EH (cell line): ENCODE results near the gene HSDL1.

Source experiments
- DNase-seq: peaks from one replicate; pipeline ENCODE4 v3.0.0-alpha.2; 2015; ENCODE audit warnings: low read depth

Gene HSDL1

DNA sequence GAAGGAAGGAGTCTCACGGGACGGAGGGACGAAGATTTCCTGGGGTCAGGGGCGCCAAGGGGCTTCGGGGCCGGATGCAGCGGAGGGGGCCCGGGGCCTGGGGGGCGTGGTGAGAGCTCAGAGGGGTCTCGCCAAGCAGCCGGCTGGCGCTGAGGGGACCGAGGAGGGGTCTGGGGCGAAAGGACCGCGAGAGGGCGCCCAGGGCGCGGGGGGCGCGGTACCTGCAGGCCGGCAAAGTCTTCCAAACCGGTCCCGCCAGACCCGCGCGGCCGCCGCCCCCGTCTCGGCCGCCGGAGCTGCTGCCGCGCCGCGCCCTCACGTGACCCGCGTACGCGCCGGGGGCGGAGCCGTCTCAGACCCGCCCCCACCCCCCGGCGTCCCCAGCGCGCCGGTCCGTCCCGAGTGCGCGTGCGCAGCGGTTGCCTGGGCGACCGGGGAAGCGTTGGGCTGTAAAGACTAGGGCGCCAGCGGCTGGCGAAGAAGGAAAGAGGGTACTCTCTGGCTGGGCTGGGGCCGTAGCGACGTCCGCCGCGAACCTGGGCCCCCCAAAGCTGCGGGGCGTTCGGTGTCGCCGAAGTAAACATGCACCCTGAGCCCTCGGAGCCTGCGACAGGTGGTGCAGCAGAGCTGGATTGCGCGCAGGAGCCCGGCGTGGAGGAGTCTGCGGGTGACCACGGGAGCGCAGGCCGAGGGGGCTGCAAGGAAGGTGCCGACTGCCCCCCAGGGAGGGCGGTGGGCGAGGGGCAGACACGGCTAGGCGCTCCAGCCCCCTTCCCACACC lies at the start of gene HSDL1, which contains the start of gene DNAAF1:
HSDL1 (minus strand) TSS at position 319 of the 781 bp plus-strand sequence. CDS start 13,856 bp downstream, outside the sequence.
DNAAF1 (plus strand) TSS at position 450 of the 781 bp plus-strand sequence; CDS start at position 583, 133 bp downstream.
- DNase-seq: peak; percentile 84

DNA sequence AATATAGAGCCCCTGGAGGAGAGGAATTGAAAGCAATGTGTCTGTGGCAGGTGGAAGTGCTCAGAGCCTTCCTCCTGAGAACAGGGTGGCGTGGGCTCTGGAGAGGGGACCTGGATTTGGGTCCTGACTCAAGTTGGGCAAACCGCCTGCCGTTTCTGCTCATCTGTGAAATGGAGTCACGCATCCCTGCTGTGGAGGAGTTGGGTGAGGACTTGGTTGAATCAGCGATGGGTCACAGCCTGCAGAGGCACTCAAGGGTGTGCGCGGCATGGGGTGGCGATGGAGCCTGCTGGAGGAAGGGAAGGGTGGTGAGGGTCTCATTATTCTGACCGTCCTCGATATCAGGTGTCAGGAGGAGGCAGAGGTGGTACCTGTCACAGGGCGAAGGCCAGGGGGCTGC lies 49.0 kb upstream of the HSDL1 start:
- no peak for DNase-seq

- DNase-seq: no peak
Observed at GRCh38 chr16:84193480-84193879, 48.5 kb upstream of the HSDL1 start.

DNA sequence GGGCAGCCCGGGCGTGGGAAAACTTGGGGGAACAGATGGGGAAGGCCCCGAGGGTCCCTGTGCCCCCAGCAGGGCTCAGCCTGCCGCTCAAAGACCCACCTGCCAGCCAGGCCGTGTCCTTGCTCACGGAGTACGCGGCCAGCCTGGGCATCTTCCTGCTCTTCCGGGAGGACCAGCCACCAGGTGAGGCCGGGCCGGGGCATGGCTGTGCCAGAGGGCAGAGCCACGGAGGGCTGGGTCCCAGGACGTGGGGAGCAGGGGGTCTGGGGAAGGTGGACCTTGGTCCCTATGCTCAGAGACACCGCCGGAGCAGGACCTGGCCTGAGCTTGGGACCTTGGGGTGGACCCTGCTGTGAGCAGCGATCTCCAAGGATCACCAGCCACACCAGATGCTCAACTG lies 46.5 kb upstream of the HSDL1 start:
- no peak for DNase-seq

DNA sequence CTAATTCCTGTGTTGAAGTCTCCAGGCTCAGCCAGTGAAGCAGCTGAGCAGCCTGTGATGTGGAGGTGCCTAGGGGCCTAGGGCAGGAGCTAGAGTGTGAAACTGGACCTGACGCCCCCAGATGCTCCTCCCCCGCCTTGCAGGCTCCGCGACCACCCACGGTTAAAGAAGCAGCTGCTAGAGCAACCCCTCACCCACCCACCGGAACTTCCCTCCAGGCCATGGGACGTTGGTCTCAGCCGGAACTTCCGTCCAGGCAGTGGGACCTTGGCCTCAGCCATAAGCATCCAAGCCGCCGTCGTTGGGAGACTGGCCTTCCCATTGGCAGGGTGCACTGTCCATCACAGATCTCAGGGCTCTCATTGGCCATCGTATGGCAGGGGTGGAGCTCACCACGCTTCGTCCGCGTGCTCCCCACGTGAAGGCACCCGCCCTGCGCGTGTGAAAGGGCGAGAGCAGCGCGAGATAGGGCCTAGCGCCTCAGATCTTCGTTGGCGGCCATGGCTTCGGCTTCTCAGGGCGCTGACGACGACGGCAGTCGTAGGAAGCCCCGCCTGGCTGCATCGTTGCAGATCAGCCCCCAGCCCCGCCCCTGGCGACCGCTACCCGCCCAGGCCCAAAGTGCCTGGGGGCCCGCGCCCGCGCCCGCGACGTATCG lies 45.9 kb upstream of the HSDL1 start, which contains the start of gene ADAD2:
ADAD2 (plus strand) TSS at position 427 of the 658 bp plus-strand sequence; CDS start at position 501, 74 bp downstream.
- DNase-seq: no peak

DNA sequence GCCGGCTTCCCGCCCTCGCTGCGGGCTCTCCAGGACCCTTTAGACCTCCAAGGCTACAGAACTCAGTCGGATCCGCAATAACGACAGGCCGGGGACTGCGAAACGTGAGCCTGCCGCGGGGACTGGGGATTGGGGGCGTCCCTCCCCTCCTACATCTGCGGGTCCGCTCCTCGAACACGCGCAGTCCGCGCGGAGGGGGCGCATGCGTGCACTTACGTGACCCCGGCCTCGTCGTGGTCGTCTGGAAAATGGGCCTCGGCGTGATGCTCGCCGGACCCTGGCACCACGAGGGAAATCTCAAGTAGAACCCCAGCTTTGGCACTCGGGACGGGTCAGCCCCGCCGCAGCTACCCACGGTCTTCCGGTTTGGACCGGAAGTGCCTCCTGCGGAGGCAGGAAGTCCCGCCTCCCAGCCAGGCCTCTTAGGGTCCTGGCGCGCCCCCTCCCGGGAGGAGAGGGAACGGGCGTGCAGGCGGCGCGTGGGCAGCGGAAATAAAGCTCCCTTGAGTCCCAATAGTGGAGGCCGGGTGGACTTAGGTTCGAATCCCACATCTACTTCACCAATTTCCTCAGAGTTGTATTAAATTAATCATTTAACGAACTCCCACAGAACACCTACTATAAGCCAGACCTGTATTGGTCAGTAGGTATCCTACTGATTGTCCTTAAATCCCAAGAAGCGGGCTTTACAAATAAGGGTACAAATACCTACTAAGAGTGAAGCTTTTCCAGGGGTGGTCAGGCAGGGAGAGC lies 41.9 kb upstream of the HSDL1 start, which contains the start of gene TAF1C:
TAF1C (minus strand) TSS at position 373 of the 753 bp plus-strand sequence. CDS start 2,069 bp downstream, outside the sequence.
- DNase-seq: peak; percentile 93

DNA sequence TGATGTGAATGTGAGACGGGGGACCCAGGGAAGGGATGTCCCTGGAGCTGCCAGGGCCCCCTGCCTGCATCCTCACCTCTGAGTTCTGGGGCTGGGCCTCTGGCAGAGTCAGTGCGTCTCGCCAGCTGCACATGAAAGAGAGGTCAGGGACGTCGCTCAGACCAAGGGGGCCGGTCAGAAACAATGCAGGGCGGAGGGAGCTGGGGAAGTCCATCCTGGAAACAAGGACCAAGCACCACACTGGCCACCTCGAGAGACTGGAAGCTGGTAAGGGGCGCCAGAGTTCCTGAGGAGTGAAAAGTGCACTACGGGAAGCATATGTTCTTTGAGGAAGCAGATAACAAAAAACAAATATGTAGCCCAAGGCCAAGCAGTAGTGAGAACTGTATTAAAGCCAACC lies 39.8 kb upstream of the HSDL1 start:
- DNase-seq: no peak

GRCh38 chr16:84183911-84184591 lies 39.1 kb upstream of the HSDL1 start:
- DNase-seq: no peak

GRCh38 chr16:84183572-84183875 lies 38.5 kb upstream of the HSDL1 start:
- DNase-seq: no peak

- no peak for DNase-seq
Observed at GRCh38 chr16:84182680-84183571, 37.9 kb upstream of the HSDL1 start.

DNA sequence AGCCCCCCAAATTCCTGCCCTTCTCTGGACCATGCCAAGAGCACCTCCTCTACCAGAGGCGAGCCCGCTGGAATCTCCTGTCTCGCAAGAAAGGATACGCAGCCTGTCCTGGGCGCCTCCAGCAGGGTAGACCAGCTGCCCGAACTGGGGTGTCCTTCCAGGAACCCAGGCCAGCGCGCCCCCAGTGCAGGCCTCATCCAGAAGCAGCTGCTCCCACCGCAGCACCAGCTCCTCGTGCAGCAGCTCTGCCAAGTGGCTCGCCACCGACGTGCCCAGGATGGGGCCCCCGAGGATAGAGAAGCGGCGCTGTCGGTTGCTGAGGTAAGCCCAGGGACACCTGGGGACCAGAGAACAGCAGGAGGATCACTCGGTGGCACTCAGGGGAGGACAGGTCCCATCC lies 37.1 kb upstream of the HSDL1 start:
- no peak for DNase-seq

GRCh38 chr16:84181144-84181915 lies 36.4 kb upstream of the HSDL1 start:
- no peak for DNase-seq

GRCh38 chr16:84180519-84181140 lies 35.7 kb upstream of the HSDL1 start:
- no peak for DNase-seq

- no peak for DNase-seq
Observed at GRCh38 chr16:84179612-84180320, 34.8 kb upstream of the HSDL1 start.

DNA sequence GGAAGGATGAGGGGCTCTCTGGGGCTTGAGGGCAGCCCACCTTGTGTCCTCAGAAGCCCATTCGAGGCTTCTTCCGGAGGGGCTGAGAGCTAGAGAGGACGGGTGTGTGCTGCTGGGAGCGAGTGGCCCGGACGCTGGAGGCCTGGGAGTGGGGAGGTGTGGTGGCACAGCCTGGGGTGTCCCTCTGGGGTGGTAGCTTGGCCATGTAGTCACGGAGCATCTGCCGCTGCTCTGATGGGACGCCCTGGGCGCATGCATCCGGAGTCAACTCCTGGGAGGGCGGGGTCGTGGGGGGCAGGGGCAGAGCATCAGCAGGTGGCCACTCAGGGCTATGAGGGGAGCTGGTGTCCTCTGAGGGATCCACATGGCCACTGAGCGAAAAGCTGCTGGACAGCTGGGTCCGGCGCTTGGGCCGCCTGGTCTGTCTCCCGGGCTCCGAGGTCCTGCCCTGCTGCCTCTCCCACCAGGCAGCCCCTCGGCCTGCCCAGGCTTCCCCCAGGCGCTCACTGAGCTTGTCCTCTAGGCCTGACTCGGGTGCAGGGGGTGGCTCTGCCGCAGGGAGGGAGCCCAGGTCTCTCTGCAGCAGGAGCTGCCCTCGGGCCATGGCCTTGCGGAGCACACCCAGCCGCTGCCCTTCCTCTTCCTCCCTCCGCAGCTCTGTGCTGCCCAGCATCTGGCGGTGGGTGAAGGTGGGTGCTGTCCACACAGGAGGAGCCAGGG lies 34.1 kb upstream of the HSDL1 start:
- no peak for DNase-seq

DNA sequence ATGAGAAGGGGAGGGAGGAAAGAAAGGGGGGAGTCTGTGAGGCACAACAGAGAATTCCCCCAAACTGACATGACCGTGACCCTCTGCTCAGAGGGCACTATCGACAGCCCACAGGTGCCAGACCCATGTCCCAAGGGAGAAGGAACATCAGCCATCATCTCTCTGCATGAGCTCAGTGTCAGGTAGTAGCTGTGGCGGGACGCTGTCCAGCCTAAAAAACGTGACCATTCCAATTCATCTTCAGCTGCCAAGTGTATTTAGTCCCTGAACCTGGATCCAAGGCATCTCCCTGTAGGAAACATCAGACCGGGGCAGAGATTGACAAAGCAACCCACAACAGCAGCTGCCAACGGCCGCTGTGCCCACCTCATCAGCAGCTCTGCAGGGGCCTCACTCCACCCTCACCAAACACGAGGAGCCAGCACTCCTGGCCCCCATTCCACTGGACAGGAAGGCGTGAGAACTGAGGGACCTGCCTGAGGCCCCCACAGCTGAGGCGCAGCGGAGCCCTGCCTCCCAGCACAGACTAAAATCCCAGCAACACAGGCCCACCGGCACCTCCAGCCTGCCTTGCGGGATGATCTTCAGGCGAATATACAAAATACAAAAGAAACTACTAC lies 33.3 kb upstream of the HSDL1 start:
- DNase-seq: no peak

DNA sequence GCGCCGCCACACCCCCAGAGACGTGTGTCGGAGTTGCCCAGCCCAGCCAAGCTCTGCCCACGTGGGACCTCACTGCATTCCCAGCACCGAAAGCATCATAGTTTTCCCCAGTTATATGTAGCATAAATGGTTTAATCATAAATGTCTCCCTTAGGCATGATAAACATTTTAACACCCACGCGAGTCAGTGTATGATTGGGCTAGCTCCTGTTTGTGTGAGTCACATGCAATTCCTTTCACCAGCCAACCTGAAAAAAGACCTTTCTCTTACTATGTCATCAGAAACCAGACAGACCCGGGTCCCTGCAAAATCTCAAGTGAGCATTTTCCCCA lies 32.7 kb upstream of the HSDL1 start:
- peak; percentile 42 for DNase-seq
